HG02943 (cell line): ENCODE data around the gene HTT.
A peak's percentile ranks its signal among the peaks of the same experiment; 100 is the strongest.

Experiments
- ATAC-seq: cut with Tn5 transposase; IDR thresholded peaks from one replicate; pipeline ENCODE4 v1.9.1; 2021; ENCODE audit warnings: mild to moderate bottlenecking, low read depth, moderate library complexity; ENCODE audit not compliant: unreplicated experiment

Gene HTT

DNA sequence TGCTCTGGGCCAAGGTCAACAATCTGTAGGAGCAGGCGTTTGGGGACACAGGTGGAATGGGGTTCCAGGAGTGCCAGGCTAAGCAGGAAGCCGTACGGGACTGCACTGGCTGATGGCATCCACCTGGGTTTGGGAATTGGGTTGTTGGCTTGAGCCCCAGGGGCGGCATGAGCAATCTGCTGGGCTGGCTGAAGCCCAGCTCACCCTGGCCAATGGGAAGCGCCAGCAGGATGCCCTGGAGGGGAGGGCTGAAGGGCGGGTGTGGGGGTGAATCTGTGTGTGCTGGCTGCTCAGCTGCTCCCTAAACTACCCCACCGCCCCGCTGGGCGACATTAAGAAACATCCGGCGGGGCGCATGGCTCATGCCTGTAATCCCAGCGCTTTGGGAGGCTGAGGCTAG, 209.4 kb downstream of the HTT start:
- ATAC-seq: no peak

GRCh38 chr4:3284734-3285557, 210.5 kb downstream of the HTT start:
- ATAC-seq: no peak

DNA sequence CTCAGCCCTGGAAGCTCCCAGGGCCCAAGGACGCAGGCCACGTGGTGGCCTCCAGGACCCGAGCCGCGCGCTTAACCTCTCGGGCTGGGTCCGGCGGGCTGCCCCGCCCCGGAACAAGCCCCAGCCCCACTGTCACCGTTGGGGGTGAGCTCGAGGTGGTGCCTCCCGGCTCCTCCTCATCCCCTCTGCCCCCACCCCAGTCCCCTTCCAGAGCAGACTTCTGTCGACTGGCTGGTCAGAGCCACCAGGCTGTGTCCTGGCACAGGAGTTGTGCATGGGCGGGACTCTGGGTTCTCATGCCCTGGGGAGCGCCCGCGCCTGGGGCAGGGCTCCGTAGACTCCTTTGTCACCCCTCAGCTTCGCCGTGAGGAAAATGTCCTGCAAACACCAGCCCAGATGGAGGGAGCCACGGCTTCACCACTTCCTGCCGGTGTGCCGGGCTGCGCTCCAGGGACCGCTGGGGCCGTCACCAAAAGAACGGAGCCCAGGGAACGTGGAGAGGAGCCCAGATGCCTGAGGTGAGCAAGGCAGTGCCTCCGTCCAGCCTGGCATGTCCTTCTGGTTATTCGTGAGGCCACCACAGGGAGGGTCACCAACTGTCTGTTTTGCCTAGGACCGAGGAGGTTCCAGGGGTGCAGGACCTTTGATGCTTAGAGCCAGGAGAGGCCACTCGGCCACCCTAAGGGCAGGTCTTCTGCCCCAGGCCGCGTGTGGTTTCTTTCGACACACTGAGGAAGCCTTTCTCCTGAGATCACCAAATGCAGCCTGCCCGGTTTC, 211.3 kb downstream of the HTT start:
- peak; percentile 84 for ATAC-seq

GRCh38 chr4:3286335-3287175, 212.1 kb downstream of the HTT start:
- no peak for ATAC-seq

DNA sequence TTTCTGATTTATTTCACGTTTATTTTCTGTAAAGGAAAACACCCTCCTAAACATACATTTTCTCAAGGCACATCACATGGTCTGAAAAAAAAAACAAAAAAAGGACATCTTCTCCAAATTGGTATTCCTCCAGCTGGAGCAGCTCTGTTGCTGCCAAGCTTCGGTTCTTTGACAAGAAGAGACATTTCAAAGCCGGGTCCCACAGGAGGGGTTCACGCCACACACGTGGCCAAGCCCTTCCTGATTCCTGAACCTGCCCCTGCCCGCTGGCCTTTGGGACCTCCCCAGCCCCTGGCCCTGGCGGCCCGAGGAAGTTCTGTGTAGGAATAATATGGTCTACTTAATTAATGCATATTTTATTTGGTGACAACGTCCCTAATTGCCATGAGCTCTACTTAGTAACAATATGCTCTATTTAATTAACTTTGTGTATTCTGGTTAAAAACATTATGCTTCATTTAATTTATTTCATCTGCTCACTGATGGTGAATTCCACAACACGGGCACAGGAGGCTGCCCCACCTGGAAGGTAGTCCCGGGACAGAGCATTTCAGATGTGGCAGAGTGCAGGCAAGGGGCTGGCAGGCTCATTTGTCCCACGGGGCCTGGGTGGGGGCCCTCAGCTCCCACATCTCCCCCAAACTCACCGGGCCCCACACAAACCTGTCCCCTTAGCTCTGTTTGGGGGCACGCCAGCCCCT, 212.9 kb downstream of the HTT start:
- no peak for ATAC-seq

DNA sequence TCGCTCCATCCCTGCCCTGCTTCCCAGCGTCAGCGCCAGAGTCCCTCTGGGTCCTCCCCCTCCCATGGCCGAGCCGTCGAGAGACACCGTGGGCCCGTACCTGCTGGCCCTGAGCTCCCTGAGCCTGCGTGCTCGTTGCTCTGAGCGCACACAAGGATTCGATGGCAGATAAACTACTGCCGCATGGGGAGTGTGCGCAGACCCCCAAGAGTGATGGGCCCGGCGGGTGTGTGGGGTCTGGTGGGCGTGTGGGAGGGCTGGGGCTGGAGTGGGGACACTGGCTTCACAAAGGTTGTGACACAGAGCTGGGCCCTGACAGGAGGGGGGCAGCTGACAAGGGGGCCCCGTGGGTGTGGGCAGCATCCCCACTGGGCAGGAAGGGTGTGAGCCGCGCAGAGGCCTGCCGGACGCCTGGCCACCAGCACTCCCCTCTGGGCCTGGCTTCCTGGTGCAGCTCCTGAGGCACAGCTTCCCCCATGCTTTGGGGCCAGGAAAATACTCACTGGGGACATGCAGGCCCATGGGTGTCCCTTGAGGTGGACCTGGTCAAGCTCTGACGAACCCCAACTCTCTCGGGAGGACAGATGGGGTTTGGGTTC, 213.6 kb downstream of the HTT start:
- ATAC-seq: no peak

DNA sequence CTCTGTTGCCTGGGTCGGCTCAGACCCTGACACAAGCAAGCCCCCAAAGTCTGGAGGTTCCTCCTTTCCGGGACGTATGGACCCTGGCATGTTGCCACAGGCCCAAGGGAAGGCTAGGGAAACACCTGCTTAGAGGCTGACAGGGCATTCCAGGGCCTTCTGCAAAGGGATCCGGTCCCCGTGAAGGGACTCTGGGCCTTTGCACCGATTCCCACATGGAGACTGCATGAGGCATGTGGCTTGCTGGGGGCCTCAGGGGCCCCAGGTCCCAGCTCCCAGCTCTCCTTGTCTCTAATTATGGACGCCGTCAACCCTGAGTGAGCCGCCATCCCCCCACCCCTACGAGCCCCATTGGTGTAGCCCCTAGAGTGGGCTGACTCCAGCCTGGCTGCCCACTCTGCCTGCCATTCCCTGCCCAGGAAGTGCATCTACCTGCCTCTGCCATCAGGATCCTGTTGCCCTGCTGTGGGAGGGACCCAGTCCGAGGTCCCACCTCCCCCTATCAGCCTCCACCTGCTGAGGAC, 214.2 kb downstream of the HTT start:
- ATAC-seq: no peak

DNA sequence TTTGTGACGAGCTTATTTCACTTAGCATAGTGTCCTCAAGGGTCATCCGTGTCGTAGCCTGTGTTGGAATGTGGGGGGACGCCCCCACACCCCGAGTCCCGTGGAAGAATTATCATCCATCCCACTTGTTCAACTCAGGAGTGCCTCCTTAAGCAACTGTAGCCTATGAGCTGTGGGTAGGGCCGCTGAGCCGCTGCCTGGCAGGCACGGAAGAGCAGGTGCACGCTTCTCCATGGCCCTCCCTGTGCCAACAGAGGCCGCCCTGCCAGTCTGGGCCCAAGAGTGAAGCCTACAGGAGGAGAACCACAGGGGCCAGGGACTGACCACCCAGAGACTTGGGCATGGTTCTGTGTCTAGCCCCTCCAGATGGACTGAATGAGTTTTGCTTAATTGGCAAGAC, 216.0 kb downstream of the HTT start:
- ATAC-seq: no peak

DNA sequence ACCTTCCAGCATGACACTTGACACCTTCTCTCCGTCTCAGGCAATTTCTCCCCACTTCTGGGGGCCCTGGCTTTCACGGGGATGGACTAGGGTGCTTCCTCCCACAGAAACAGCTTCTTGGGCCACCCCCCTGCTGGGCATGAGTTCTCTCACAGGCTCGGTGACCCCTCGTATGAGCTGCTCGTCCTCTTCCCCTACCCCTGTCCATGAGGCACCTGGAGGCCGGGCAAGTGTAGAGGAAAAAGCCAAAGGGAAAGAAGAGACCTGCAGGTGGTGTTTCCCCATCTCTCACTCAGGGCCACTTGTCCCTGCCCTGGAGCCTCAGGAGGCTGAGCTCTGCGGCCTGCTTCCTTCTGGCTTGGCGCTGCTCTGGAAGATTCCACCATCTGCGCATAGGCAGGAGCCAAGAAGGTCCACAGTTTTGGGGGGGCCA, 216.4 kb downstream of the HTT start:
- no peak for ATAC-seq

DNA sequence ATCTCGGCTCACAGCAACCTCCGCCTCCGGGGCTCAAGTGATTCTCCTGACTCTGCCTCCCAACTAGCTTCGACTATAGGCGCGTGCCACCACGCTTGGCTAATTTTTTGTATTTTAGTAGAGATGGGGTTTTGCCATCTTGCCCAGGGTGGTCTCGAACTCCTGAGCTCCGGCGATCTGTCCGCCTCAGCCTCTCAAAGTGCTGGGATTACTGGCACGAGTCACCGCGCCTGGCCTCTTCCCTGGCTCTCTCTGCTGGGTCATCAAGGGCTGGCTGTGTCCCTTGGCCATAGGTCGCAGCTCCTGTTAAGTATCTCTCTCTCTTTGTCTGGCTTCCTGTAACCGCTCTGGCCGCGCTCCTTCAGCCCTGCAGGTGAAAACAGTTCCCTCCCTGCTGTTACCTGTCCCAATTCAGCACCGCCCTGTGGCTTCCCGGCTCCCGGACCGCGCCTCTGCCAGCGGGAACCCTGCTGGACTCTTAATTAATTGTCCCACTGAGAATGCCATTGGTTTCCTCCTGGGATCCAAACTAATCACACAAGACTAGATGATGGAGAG, 217.0 kb downstream of the HTT start:
- ATAC-seq: no peak

- ATAC-seq: peak; percentile 28
Measured at GRCh38 chr4:3291969-3292570, 217.6 kb downstream of the HTT start.

- peak; percentile 84 for ATAC-seq
Measured at GRCh38 chr4:3292571-3293400, 218.3 kb downstream of the HTT start, which contains the start of gene RGS12. TSS of gene RGS12 (plus strand) at chr4:3293021. CDS start at chr4:3316171, 23,150 bp downstream.
